ENCODE measurements around the gene RHOBTB3.
"Not testable (repeated sequence)": the region's sequence is repeated elsewhere in the genome, so short reads cannot be mapped to it uniquely, and the experiment has no call there.

Gene RHOBTB3, protein sequence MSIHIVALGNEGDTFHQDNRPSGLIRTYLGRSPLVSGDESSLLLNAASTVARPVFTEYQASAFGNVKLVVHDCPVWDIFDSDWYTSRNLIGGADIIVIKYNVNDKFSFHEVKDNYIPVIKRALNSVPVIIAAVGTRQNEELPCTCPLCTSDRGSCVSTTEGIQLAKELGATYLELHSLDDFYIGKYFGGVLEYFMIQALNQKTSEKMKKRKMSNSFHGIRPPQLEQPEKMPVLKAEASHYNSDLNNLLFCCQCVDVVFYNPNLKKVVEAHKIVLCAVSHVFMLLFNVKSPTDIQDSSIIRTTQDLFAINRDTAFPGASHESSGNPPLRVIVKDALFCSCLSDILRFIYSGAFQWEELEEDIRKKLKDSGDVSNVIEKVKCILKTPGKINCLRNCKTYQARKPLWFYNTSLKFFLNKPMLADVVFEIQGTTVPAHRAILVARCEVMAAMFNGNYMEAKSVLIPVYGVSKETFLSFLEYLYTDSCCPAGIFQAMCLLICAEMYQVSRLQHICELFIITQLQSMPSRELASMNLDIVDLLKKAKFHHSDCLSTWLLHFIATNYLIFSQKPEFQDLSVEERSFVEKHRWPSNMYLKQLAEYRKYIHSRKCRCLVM

DNA sequence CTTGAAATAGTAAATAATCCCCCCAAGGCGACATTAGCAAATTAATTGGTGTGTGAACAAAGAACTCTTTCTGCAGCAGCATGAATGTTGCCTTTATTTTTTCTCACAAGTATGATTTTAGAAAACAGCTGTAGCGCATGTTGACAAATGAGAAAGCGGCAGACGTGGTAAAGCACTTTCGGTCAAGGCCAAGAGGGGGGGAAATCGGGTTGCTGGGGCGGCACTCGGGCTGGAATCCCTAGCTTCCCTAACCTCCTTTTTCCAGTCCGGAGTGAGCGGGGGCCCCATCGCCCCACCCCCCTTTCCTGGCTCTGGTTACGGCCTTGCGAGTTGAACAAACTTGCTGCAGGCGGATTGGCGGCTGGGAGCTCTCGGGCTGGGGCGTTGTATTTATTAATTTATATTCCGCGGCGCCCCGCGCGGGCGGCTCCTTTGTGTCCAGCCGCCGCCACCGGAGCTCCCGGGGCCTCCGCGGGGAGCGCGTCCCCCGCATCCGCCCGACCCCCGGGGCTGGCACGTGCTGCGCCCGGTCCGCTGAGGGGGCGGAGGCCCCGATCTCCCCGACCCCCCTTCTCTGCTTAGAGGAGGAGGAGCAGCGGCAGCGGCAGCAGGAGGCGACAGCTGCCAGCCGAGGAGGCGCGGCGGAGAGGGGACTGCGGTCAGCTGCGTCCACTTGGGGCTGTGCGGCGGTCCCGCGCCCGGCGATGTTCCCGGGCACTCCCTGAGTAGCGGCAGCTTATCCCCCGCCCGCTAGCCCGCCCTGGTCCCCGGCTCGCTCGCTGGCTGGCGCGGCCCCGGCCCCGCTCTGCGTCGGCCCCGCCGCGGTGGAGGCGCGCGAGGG lies at the start of gene RHOBTB3:
Gene RHOBTB3 (plus strand): TSS at position 607 of the 841 bp plus-strand sequence. CDS start 347 bp downstream, outside the sequence.
- peak; percentile 54 for DNase-seq

- DNase-seq: no peak
These were observed 48.2 kb upstream of the RHOBTB3 start, which contains the start of gene SPATA9 for GRCh38 chr5:95682891-95683290. Gene SPATA9 (minus strand): TSS chr5:95682991. CDS start chr5:95682854, 137 bp downstream.

DNA sequence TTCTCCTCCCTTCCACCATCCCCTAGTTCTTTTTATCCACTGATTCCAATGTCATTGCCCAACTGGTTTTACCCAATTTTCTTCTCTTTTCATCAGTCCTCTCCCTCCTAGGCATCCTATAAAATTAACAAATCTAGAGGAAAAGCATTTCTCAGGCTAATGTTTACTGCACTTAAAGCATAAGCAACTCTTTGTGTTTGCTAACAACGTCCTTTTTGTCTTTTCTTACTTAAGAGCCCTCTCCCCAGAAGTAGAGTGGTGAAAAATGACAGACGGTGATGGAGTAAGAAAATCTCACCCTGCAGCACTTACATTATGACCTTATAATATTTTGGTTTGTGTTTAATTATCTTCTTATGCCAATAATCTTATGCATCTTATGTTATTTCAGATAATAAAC lies 46.8 kb upstream of the RHOBTB3 start:
- no peak for DNase-seq

- DNase-seq: no peak
These were observed 44.5 kb upstream of the RHOBTB3 start for GRCh38 chr5:95686651-95687050.

GRCh38 chr5:95689680-95690079 lies 41.5 kb upstream of the RHOBTB3 start:
- no peak for DNase-seq

DNA sequence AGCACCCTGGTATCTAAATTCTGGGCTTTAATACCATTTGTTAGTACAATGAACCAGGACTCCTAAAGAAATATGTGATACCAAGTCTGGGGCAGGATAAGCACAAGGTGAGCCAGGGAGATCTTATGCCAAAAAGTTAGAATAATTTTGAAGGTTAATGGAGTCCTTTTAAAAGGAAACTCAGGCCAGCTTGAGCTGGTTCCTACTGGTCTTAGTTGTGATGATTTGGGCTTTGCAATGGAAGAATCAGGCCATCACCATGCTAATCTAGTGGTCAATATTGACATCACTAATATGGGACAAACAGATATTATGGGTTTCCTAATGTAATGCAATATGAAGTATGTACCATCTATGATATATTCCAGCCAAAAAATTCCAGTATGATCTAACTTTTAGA lies 40.8 kb upstream of the RHOBTB3 start:
- no peak for DNase-seq

- DNase-seq: no peak
These were observed 33.1 kb upstream of the RHOBTB3 start for GRCh38 chr5:95697781-95698681.

- no peak for DNase-seq
These were observed 31.8 kb upstream of the RHOBTB3 start for GRCh38 chr5:95699337-95699736.

DNA sequence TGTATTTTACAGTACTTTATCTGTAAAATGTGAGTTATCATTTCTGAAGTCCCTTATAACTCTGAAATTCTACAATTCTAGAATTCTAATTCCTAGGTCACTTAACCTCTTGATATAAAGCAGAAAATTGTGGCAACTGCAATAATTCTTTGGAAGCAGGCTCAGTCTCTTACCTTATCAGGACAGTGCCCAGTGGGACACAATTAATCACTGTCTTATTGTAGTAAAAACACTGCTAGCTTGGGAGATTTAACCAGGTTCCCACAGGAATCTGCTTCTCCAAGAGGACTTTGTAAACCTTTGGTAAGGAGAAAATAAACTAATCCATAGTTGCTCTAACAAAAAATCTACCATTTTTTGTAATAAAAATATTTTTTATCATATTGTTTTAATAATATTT lies 30.1 kb upstream of the RHOBTB3 start:
- DNase-seq: no peak

DNA sequence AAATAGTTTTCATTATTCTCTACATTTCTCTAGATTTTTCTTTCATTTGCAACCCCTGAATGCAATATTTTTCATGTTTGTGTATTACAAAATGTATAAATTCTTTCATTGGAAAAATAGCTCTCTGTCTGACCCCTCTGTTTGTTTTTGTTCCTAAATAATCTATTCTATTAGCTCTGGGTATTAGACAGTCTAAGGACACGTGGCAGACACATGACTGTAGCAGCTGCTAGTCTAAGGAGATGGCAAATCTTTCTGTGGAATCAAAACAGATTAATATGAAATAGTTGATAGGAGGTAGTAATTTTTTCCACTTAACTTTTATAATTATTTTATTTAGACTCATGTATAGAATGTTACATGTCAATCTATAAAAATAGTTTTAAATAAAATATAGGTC lies 27.0 kb upstream of the RHOBTB3 start:
- DNase-seq: no peak

DNA sequence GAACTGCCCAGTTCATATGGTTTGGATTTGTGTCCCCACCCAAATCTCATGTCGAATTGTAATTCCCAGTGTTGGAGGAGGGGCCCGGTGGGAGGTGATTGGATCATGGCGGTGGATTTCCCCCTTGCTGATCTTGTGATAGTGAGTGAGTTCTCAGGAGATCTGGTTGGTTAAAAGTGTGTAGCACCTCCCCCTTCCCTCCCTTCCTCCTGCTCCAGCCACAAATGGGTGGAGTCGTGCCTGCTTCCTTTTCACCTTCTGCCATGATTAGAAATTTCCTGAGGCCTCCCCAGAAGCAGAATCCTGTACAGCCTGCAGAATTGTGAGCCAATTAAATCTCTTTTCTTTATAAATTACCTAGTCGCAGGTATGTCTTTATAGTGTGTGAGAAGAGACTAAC lies 24.9 kb upstream of the RHOBTB3 start:
- not testable (repeated sequence) for DNase-seq

- DNase-seq: no peak
These were observed 24.1 kb upstream of the RHOBTB3 start for GRCh38 chr5:95707055-95707454.

DNA sequence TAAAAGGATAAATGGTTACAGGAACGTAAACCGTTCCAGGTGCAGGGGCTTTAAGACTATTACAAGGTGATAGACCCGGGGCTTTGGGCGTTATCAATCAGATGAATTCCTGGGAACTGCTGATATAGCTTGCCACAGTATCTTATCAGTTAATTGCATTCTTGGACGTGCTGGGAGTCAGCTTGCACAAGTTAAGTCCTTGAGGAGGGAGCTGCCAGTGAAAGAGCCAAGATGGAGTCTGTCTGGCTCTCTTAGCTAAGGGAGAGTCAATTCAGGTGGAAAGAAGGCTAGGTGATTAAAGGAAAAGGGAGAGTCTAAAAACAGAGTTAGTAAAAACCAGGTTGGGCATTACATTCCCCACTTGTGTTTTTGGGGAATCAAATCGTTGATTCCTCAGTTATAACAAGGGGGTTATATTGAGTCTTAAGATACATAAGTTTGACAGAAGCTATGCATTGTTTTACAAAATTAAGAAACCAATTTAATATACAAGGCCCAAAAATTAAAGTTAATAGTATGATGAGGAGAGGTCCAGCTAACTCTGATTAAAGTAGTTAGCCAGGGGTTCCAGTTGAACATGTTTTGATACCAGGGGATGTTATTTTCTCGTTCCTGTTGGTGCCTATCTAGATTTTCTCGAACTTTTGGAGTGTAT lies 23.5 kb upstream of the RHOBTB3 start:
- not testable (repeated sequence) for DNase-seq

- no peak for DNase-seq
These were observed 22.3 kb upstream of the RHOBTB3 start for GRCh38 chr5:95708876-95709275.

DNA sequence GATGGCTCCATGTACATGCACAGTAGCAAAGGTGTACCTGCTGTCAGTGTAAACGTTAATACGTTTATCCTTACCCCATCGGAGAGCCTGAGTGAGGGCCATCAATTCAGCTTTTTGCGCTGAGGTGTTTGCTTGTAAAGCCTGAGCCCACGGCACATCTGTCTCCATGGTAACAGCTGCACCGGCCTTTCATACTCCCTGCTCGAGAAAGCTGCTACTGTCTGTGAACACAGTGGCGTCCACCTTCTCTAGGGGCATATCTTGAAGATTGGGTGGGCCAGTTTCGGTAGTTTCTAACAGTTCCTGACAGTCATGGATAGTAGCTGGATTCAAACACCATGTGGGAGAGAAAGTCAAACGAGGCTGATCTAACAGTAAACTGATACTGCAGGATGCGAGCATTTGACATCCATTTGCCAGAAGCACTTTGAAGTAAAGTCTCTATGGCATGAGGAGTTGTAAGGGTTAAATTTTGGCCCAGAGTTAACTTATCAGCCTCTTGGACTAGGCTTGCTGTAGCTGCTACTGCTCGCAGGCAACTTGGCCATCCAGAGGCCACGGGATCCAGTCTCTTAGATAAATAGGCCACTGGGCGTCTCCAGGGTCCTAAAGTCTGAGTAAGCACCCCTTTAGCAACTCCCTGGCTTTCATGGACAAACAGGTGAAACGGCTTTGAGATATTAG lies 21.0 kb upstream of the RHOBTB3 start:
- DNase-seq: no peak

- not testable (repeated sequence) for DNase-seq
These were observed 20.3 kb upstream of the RHOBTB3 start for GRCh38 chr5:95710651-95711500.

- DNase-seq: no peak
These were observed 19.4 kb upstream of the RHOBTB3 start for GRCh38 chr5:95711501-95712346.

GRCh38 chr5:95712347-95712958 lies 18.7 kb upstream of the RHOBTB3 start:
- no peak for DNase-seq

- not testable (repeated sequence) for DNase-seq
These were observed 17.9 kb upstream of the RHOBTB3 start for GRCh38 chr5:95713246-95713645.

All from GOT3 (cell line).